NCI-H748 (cell line): ENCODE measurements around the gene FAM240B.
A peak's percentile ranks its signal among the peaks of the same experiment; 100 is the strongest.

ENCODE experiments used
- DNase-seq: peaks from one replicate; lab custom pipeline; 2025; ENCODE audit not compliant: unreplicated experiment; lab: John Stamatoyannopoulos, UW

FAM240B gene

GRCh38 chr9:38705917-38706316, 14.0 kb downstream of the FAM240B start:
- no peak for DNase-seq

DNA sequence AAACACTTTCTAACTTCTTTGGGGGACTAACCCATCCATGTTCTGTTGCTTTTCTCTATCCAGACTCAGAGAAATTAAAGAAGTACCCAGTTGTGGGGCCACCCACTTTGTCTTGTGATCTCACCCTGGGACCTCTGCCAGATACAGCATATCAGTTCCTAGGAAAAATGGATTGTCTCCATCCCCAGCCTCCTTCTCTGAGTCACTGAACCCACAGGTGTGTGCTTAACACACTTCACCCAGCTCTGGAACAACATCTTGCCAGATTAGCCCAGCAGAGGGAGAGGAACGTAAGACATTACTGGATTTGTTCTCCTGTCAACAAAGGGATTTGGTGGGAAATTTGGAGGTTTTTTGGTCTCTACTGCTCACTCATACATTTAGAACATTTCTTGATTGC, 19.2 kb downstream of the FAM240B start:
- no peak for DNase-seq

DNA sequence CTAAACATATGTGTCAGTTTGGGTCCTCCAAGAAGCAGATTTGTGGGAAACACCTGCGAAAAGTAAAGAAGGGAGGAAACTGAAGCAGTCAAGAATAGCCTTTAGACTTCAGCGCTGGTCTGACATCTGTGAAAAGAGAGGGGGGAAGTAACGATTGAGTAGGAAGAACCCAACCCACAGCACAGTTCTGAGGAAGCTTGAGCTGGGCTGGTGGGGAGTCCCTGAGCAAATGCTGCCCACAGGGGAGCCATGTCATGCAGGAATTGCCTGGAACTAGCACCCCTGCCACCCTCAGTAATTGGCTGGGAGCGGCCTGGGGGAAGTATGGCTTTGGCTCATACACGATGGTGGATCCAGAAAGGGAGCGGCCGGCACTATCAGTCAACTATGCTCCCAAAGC, 20.6 kb downstream of the FAM240B start:
- no peak for DNase-seq

DNA sequence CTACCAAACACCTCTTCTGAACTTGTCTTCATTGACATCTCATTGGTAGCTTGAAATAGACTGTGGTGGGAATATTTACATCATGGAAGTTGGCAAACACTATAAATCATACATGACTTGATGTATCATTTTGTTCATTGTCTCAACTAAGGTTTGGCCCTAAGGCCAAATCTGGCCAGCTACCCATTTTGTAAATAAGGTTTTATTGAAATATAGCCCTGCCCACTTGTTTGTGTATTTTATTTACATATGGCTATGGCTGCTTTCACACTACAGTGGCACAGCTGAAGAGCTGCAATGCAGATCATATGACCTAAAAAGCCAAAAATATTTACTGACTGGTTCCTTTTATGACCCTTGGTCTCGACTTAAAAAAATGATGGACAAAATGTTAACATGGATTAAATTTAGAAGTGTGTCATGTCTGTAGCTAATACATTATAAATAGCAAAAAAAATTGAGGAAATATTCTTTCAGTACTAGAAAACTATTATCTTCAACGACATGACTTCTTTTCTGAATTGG, 22.1 kb downstream of the FAM240B start:
- peak; percentile 19 for DNase-seq

GRCh38 chr9:38696999-38697398, 22.9 kb downstream of the FAM240B start:
- DNase-seq = no peak

- no peak for DNase-seq
These were observed 25.3 kb downstream of the FAM240B start for GRCh38 chr9:38694676-38695075.

GRCh38 chr9:38692707-38693106, 27.2 kb downstream of the FAM240B start:
- no peak for DNase-seq

- no peak for DNase-seq
These were observed 29.4 kb downstream of the FAM240B start for GRCh38 chr9:38690574-38690973.

DNA sequence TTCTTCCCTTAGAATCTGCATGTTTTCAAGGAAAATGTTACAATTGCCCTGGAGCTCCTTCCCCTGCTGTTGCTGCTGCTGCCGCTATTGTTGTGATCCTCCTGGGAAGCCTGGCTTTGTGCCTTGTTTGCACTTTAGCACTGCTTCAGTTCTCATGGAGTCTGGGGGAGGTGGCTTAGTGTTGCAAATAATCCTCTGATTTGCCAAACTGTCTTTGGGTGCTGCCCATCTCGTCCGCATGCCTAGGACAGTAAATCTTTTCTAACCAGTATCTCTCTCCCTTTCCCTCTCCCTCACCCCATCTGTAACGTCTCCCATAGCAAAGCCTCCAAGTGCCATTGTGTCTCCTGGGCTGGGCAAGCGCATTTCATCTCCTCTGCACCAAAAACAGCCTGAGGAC, 30.3 kb downstream of the FAM240B start:
- peak; percentile 42 for DNase-seq

DNA sequence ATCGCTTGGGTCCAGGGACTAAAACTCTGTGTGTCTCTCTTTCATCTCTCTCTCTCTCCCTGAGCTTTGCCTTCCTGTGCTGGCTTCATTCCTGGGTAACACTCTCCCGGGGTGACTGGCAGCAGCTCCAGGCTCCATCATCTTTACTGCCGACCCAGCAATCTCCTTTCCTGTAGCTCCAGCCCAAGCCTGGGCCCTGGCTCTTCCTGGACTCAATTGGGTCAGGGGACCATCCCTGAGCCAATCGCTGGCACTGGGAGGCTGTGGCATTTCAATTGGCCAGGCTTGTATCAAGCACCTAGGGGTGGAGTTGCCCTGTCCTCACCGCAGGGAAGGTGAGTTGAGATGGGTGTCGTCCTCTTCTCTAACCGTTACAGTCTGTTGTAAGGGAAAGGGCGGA, 31.9 kb downstream of the FAM240B start:
- DNase-seq = no peak

GRCh38 chr9:38687389-38687842, 32.5 kb downstream of the FAM240B start:
- DNase-seq = no peak

DNA sequence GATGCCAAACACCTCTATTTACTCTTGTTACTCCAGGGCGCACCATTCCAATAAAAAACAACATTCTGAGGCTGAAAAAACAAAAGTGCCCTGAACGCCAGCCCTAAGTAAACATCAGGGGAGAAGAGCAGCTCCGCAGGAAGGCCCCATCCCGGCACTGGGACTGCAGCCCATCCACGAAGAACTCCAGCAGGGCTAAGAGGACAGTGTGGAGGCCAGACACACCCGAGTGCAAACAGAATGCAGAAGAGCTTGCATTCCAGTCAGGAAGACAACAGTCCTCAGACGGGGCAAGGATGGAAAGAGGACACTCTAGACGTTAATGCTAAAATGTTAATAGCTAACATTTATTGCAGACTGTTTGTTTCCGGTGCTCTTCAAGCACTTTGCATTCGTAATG, 33.0 kb downstream of the FAM240B start:
- DNase-seq = no peak

DNA sequence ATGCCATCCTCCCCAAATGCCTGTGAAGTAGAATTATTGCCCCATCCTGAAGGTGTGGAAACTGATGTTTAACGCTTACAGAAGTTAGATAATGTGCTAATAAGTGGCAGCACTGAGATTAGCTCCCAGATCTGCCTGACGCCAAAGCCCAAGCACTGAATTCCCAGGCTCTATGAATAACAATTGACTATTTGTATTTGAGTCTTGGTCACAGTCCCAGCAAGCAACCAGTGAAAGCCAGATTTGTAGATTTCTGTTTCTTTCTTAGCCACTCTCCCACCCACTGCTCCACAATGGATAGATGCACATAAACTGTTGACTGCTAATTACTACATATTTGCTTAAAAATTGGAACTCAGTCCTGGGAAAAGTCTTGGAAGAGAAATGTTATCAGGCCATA, 34.4 kb downstream of the FAM240B start:
- DNase-seq = no peak

DNA sequence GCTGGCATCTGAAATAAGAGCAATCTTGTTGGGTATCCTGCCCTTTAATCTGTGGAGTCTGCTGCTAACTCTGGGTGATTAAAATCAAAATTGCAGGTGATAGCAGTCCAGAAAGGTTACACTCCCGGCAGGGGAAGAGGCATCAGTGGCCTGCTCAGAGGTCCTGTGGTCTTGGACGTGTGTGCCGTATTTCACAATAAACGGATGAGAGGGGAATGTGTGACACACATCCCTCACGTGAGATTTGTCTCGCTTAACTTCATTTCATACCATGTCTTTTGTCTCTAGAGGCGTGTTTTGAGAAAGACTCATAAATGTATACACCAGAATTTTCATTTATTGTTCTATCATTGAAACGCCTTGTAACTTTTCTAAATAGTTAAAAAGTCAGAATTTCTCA, 36.6 kb downstream of the FAM240B start:
- DNase-seq = no peak

DNA sequence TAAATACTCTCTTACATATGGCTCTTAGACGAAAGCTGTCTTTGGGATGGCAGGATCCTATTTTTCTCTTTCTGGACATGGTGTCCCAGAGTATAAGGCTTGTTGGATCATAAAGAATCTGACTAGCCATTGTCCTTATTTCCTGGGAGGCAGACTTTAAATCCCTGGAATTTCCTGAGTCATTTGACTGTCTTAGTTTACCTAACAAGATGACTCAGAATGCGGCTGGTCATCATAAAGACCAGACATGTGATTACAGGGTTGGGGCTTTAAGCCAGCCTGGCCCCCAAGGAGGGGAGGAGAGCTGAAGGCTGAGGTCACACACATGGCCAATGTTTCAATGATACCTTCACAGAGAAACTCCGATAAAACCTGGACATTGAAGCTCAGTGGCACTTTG, 37.2 kb downstream of the FAM240B start:
- DNase-seq = no peak

GRCh38 chr9:38681747-38682227, 38.1 kb downstream of the FAM240B start:
- DNase-seq = no peak

- no peak for DNase-seq
These were observed 39.0 kb downstream of the FAM240B start for GRCh38 chr9:38680837-38681445.

DNA sequence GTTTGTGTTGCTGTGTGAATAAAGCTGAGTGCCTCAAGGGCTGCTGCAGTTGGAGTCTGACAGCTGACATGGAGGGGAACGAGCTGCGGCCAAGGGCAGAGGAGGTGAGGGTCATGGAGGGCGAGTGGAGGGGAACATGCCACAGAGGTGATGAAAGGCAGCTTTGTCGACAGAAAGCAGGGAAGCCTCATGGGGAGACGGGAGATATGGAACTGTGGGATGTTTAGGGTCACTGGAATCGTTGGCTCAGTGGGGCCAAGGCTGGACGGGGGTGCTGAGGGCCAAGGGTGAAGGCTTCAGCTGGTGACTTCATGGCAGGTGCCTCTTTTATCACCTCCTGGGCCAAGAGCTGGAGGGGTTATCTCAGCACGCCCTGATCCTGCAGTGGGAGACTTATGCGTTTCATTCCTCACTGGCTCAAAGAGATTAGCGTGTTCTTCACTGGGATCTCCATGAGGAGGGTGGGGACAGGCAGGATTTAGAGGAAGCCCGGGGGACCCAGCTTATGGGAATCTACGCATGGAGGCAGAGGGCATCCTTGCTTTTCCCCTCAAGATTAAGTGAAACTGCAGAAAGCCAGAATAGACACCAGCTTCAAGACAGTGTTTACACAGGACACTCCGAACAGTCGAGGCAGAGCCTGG, 42.2 kb downstream of the FAM240B start:
- DNase-seq = no peak

- no peak for DNase-seq
These were observed 44.1 kb downstream of the FAM240B start for GRCh38 chr9:38675831-38676230.

- no peak for DNase-seq
These were observed 44.7 kb downstream of the FAM240B start for GRCh38 chr9:38675211-38675610.

GRCh38 chr9:38673399-38674193, 46.3 kb downstream of the FAM240B start:
- DNase-seq = no peak

GRCh38 chr9:38671748-38672147, 48.2 kb downstream of the FAM240B start:
- no peak for DNase-seq
